ENCODE results near the gene SCN9A. TPM values are rescaled to one million over a fixed set of nuclear protein-coding genes. Genes with fewer than 3 reads are reported as not detected.

The SCN9A gene
- total and polyA plus RNA-seq, 2 of the 8 experiments (the other 6 are each of a cell fraction or from before 2014, with no cell fraction given): 1.6 to 6.2 TPM

GRCh38 chr2:166188084-166188483 lies 187.7 kb downstream of the SCN9A start:
- Histone ChIP-seq H2AFZ (ENCODE audit: low read length) (no peak overlapping the region), H3K36me3 (ENCODE audit: control insufficient read depth in 2 of 4, insufficient read depth in 4 of 4, low read length in 3 of 4) (no peaks in the 10 kb centered on the region), H3K23me2 (ENCODE audit: low read depth, low read length) (no peaks in the 10 kb centered on the region), H4K91ac (replicated peaks; ENCODE audit: insufficient read length, low read length) (no peak overlapping the region), H2AK5ac (ENCODE audit: low read depth, low read length) (no peak overlapping the region), H3K4ac (replicated peaks; ENCODE audit: insufficient read length, low read depth, low read length) (no peak overlapping the region), H3K79me2 (ENCODE audit: control insufficient read depth in 1 of 2, insufficient read depth in 2 of 2, low read length in 2 of 2) (no peaks in the 10 kb centered on the region), H3K4me3 (ENCODE audit: extremely low read depth in 1 of 4, insufficient read depth in 2 of 4, low read depth in 3 of 4, low read length in 4 of 4) (no peak overlapping the region), H4K5ac (ENCODE audit: insufficient read length, low read depth, low read length) (no peak overlapping the region), H3K9ac (replicated peaks in 1 of 4; ENCODE audit: extremely low read depth in 1 of 4, low read depth in 3 of 4, low read length in 3 of 4) (no peak overlapping the region), H3K4me1 (replicated peaks in 1 of 4; ENCODE audit: control insufficient read depth in 3 of 4, insufficient read depth in 4 of 4, low read length in 3 of 4) (peaks cover 0 to 1% (median 0%) of the 10 kb centered on the region in 4 experiments; a peak in 2 of 7 replicates), H3K4me2 (ENCODE audit: insufficient read depth in 1 of 2, low read depth in 2 of 2, low read length in 2 of 2) (no peak overlapping the region), H3K18ac (ENCODE audit: extremely low read depth, low read length) (no peak overlapping the region), H2BK5ac (ENCODE audit: low read depth, low read length) (no peak overlapping the region), H3K14ac (ENCODE audit: insufficient read length) (no peak overlapping the region), H3K27ac (ENCODE audit: low read depth, low read length) (no peak overlapping the region), H3K79me1 (ENCODE audit: low read depth, low read length) (no peaks in the 10 kb centered on the region), H3K9me3 (ENCODE audit: insufficient read depth in 2 of 2, low read depth in 1 of 2, low read length in 1 of 2) (no peaks in the 10 kb centered on the region), H3K27me3 (replicated peaks in 1 of 4; ENCODE audit: control insufficient read depth in 3 of 4, extremely low read depth in 1 of 4, insufficient read depth in 3 of 4, low read length in 3 of 4) (no peaks in the 10 kb centered on the region), H2BK12ac (ENCODE audit: low read depth, low read length) (no peak overlapping the region), H2BK120ac (replicated peaks; ENCODE audit: low read depth, low read length) (no peak overlapping the region), H2BK15ac (ENCODE audit: low read length) (no peak overlapping the region), H2BK20ac (ENCODE audit: low read length) (no peak overlapping the region), H4K20me1 (replicated peaks in 1 of 2; ENCODE audit: control insufficient read depth in 1 of 2, insufficient read depth in 2 of 2, low read length in 2 of 2) (no peaks in the 10 kb centered on the region), H3K23ac (ENCODE audit: insufficient read length) (no peak overlapping the region), H3K56ac (replicated peaks; ENCODE audit: insufficient read length, low read depth, low read length) (no peak overlapping the region), H4K8ac (ENCODE audit: extremely low read depth, insufficient read depth, low read length) (no peak overlapping the region)
- DNase-seq (ENCODE audit: low read depth in 1 of 2, low spot score in 2 of 2) (no peak), FAIRE-seq (no peak)
- POLR2A ChIA-PET (ENCODE audit: partially characterized antibody): no interaction called here
- 83% methylated on average over 3 of the region's 3 CpGs; no CpG with 5 or more reads in 1 of the 2 experiments for WGBS, 2 experiments (ENCODE audit: extremely low coverage in 1 of 2, insufficient coverage in 1 of 2, insufficient read length in 1 of 2, insufficient replicate concordance in 2 of 2, low coverage in 1 of 2, low lambda C conversion rate in 2 of 2, missing lambda C conversion rate in 1 of 2)
- CTCF ChIA-PET (ENCODE audit: partially characterized antibody): interaction anchor here (0.7 to 1.2 kb wide), 2 partner anchors 194 to 932 kb away, joined by 3 to 4 read pairs; no protein-coding TSS in a partner anchor
- no peak for TF ChIP-seq SAP30 (IDR thresholded peaks at IDR 0.05; ENCODE audit: insufficient read depth, insufficient replicate concordance, low read length)
- no peak for TF ChIP-seq SIN3A (conservative IDR thresholded peaks at IDR 0.05 in 1 of 2, IDR thresholded peaks at IDR 0.05 in 1 of 2; ENCODE audit: low read depth in 1 of 2, low read length in 2 of 2)
- no peak for TF ChIP-seq GABPA (IDR thresholded peaks at IDR 0.05; ENCODE audit: borderline replicate concordance, insufficient read depth, low read length)
- TF ChIP-seq EGR1 (IDR thresholded peaks at IDR 0.05; ENCODE audit: borderline replicate concordance, low read depth, low read length): no peak
- no peak for TF ChIP-seq NANOG (IDR thresholded peaks at IDR 0.05; ENCODE audit: insufficient read depth, low read depth, low read length, poor library complexity, severe bottlenecking)
- TF ChIP-seq RBBP5 (IDR thresholded peaks at IDR 0.05; ENCODE audit: borderline replicate concordance, low read depth, low read length): no peak
- no peak for TF ChIP-seq CTBP2 (IDR thresholded peaks at IDR 0.05; ENCODE audit: borderline replicate concordance, insufficient read depth, insufficient read length, low read length)

All from H1 (cell line).